Keratinocyte (primary cell): ENCODE results near the gene SPTBN1. TPM values are rescaled to one million over a fixed set of nuclear protein-coding genes. Genes with fewer than 3 reads are reported as not detected.

Experiments
- DNase-seq: peaks from one replicate; pipeline ENCODE4 v3.0.0-alpha.2; 2011; ENCODE audit warnings: low read depth, missing footprints, low spot score
- FAIRE-seq: peaks from 2 replicates; lab custom pipeline; 2011; peaks lifted over from hg19 to GRCh38; lab: Jason Lieb, UNC
- H2AFZ ChIP-seq: 2 replicates; pipeline ENCODE4 v1.6.0; 2012; ENCODE audit warnings: low read length, control low read depth, inconsistent platforms; ENCODE audit not compliant: control insufficient read depth
- H3K27ac ChIP-seq: 2 replicates; pipeline ENCODE4 v1.5.1; 2011; ENCODE audit warnings: low read length; ENCODE audit not compliant: control insufficient read depth, insufficient read depth
- H3K27me3 ChIP-seq: 3 replicates; pipeline ENCODE4 v1.6.0; 2011; ENCODE audit warnings: low read length; ENCODE audit not compliant: control insufficient read depth, insufficient read depth; ENCODE audit errors: extremely low read depth
- H3K36me3 ChIP-seq, 2 experiments: 2 replicates in 1 of 2; 3 replicates in 1 of 2; pipeline ENCODE4 v1.5.1; 2011; ENCODE audit warnings: low read length in 2 of 2, mild to moderate bottlenecking in 1 of 2; ENCODE audit not compliant: control insufficient read depth in 2 of 2, insufficient read depth in 2 of 2; ENCODE audit errors: extremely low read depth in 1 of 2
- H3K4me1 ChIP-seq: 3 replicates; pipeline ENCODE4 v1.5.1; 2011; ENCODE audit warnings: low read length; ENCODE audit not compliant: control insufficient read depth, insufficient read depth; ENCODE audit errors: extremely low read depth
- H3K4me2 ChIP-seq: 3 replicates; pipeline ENCODE4 v1.6.0; 2011; ENCODE audit warnings: low read depth, low read length; ENCODE audit not compliant: control insufficient read depth, insufficient read depth; ENCODE audit errors: extremely low read depth
- H3K4me3 ChIP-seq, 3 experiments: fragments of 200-600 bp in 1 of 3; sonication (generic) in 1 of 3; 2 replicates in 2 of 3; 3 replicates in 1 of 3; pipeline ENCODE4 v1.5.1; 2011 to 2016; ENCODE audit warnings: low read length in 3 of 3, mild to moderate bottlenecking in 3 of 3, control low read depth in 2 of 3, inconsistent platforms in 1 of 3, low read depth in 1 of 3, mixed read lengths in 1 of 3, mixed run types in 1 of 3, moderate library complexity in 1 of 3; ENCODE audit not compliant: control insufficient read depth in 2 of 3, insufficient read depth in 2 of 3; ENCODE audit errors: extremely low read depth in 1 of 3
- H3K79me2 ChIP-seq: 2 replicates; pipeline ENCODE4 v1.6.0; 2012; ENCODE audit warnings: low read length; ENCODE audit not compliant: control insufficient read depth, insufficient read depth
- H3K9ac ChIP-seq: 3 replicates; pipeline ENCODE4 v1.6.0; 2011; ENCODE audit warnings: low read length; ENCODE audit not compliant: control insufficient read depth, insufficient read depth; ENCODE audit errors: extremely low read depth
- H3K9me1 ChIP-seq: 3 replicates; pipeline ENCODE4 v1.6.0; 2011; ENCODE audit warnings: low read length; ENCODE audit not compliant: control insufficient read depth, insufficient read depth; ENCODE audit errors: extremely low read depth
- H3K9me3 ChIP-seq: 2 replicates; pipeline ENCODE4 v1.5.1; 2012; ENCODE audit warnings: low read depth, low read length; ENCODE audit not compliant: control insufficient read depth
- H4K20me1 ChIP-seq: 3 replicates; pipeline ENCODE4 v1.6.0; 2011; ENCODE audit warnings: low read length; ENCODE audit not compliant: control insufficient read depth, insufficient read depth; ENCODE audit errors: extremely low read depth
- EZH2 ChIP-seq: IDR thresholded peaks from one replicate; pipeline ENCODE4 v1.6.1; 2012; ENCODE audit warnings: inconsistent platforms, mild to moderate bottlenecking, low read length, moderate library complexity
- dilution Hi-C: fragments of 300-500 bp; cut with MboI; formaldehyde crosslinking; loops from one replicate; pipeline ENCODE4 v1.7.0; 2020; ENCODE audit warnings: low sequenced_read_pairs; ENCODE audit not compliant: extremely low pct_ligation_motif_present
- polyA plus RNA-seq, 5 experiments: library from polyadenylated mRNA; depleted of rRNA in 3 of 5; stranded (reverse) in 3 of 5; stranded (forward) in 1 of 5; unstranded in 1 of 5; fragments of >200 nt; gene quantifications; 1 replicate in 1 of 5; 2 replicates in 3 of 5; 3 replicates in 1 of 5; pipeline versions ENCODE4 v1.2.1 to v1.2.3, GENCODE V29; 2011 to 2012; ENCODE audit warnings: missing spikeins in 2 of 5, low read depth in 1 of 5, low replicate concordance in 1 of 5
- TF ChIP-seq, protein P1 (sequence below), 3 experiments: IDR thresholded peaks in 1 of 3; conservative IDR thresholded peaks in 1 of 3; optimal IDR thresholded peaks in 1 of 3; 2 replicates in 2 of 3; 3 replicates in 1 of 3; pipeline versions ENCODE3 to v1.5.1; 2011; ENCODE audit warnings: low read length in 3 of 3, mild to moderate bottlenecking in 3 of 3, moderate library complexity in 2 of 3, control low read depth in 1 of 3, inconsistent platforms in 1 of 3; ENCODE audit not compliant: insufficient read depth in 2 of 3; ENCODE audit errors: extremely low read depth in 1 of 3

Gene SPTBN1
- polyA plus RNA-seq, 1 donor (not counting 4 experiments of a cell fraction or from before 2014, with no cell fraction given): 40.0 TPM

DNA sequence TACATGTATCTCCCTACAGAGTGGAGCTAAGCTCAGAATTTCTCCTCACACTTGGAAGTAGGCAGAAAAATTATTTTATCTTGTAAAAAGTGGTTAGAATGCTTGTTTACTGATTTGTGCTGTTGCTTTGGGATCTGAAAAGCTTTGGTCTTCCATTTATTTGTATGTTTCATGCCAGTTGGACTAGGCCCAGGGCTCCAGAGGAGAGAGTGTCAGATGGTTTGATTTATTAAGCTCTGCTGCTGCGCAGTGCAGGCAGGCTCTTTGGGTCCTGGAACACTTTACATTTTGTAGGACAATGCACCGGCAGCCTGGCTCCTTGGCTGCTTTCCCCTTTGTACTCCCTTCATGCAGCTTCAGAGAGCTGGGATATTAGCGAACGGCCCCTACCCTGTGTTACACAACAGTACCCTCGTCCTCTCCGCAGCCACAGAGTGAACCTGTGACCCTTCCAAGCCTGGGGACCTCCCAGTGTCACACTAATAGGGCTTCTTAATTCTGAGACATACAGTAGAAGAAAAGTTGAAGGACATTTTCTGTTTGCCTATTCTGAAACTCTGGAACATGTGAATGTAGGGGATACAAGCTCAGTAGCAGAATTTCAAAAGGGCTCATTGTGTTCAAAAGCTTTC is 210.6 kb downstream of the SPTBN1 start:
- H3K4me2 ChIP-seq: no peak overlapping the region
- H3K79me2 ChIP-seq: no peaks in the 10 kb centered on the region
- peaks cover 35 to 36% of the 10 kb centered on the region in 2 experiments for H3K36me3 ChIP-seq
- H3K9me3 ChIP-seq: no peaks in the 10 kb centered on the region
- no peak for TF ChIP-seq EZH2
- TF ChIP-seq, protein P1, sequence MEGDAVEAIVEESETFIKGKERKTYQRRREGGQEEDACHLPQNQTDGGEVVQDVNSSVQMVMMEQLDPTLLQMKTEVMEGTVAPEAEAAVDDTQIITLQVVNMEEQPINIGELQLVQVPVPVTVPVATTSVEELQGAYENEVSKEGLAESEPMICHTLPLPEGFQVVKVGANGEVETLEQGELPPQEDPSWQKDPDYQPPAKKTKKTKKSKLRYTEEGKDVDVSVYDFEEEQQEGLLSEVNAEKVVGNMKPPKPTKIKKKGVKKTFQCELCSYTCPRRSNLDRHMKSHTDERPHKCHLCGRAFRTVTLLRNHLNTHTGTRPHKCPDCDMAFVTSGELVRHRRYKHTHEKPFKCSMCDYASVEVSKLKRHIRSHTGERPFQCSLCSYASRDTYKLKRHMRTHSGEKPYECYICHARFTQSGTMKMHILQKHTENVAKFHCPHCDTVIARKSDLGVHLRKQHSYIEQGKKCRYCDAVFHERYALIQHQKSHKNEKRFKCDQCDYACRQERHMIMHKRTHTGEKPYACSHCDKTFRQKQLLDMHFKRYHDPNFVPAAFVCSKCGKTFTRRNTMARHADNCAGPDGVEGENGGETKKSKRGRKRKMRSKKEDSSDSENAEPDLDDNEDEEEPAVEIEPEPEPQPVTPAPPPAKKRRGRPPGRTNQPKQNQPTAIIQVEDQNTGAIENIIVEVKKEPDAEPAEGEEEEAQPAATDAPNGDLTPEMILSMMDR (optimal IDR thresholded peaks at IDR 0.05 in 1 of 3, IDR thresholded peaks at IDR 0.05 in 1 of 3, conservative IDR thresholded peaks at IDR 0.05 in 1 of 3; ENCODE audit: extremely low read depth in 1 of 3, insufficient read depth in 2 of 3, low read length in 3 of 3): no peak
- H4K20me1 ChIP-seq: no peaks in the 10 kb centered on the region
- dilution Hi-C loops: no loop called here
- no peak for DNase-seq
- no peak overlapping the region for H2AFZ ChIP-seq
- H3K4me3 ChIP-seq: no peak overlapping the region
- no peak for FAIRE-seq
- no peaks in the 10 kb centered on the region for H3K27me3 ChIP-seq
- no peaks in the 10 kb centered on the region for H3K9me1 ChIP-seq
- H3K27ac ChIP-seq: no peak overlapping the region
- no peak overlapping the region for H3K9ac ChIP-seq
- H3K4me1 ChIP-seq: peaks cover 23% of the 10 kb centered on the region

DNA sequence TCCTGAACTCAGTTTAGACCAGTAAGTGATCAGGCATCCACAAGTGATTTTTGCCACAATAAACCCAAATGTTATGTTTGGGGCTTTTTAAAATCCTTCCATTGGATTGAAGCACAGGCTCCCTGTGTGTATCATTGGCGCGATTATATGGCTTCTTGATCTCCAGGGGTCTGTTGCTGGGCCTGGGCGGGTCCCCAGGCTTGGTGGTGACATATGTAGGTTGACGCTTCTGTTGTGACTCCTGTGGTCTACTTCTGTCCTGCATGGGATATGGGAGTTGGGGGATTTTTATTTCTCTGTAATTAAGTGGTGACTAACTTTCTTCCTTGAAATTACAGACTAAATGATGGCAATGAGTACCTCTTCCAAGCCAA is 211.1 kb downstream of the SPTBN1 start:
- dilution Hi-C loops: no loop called here
- FAIRE-seq (no peak), DNase-seq (no peak)
- Histone ChIP-seq H3K4me3 (no peak overlapping the region), H3K4me2 (no peak overlapping the region), H3K4me1 (peaks cover 23% of the 10 kb centered on the region), H2AFZ (no peak overlapping the region), H3K27ac (no peak overlapping the region), H3K36me3 (peaks cover 35 to 36% of the 10 kb centered on the region in 2 experiments), H3K9me3 (no peaks in the 10 kb centered on the region), H3K79me2 (no peaks in the 10 kb centered on the region), H3K9me1 (no peaks in the 10 kb centered on the region), H4K20me1 (no peaks in the 10 kb centered on the region), H3K27me3 (no peaks in the 10 kb centered on the region), H3K9ac (no peak overlapping the region)
- TF ChIP-seq, protein P1 (optimal IDR thresholded peaks at IDR 0.05 in 1 of 3, IDR thresholded peaks at IDR 0.05 in 1 of 3, conservative IDR thresholded peaks at IDR 0.05 in 1 of 3; ENCODE audit: extremely low read depth in 1 of 3, insufficient read depth in 2 of 3, low read length in 3 of 3): no peak
- no peak for TF ChIP-seq EZH2
